ENCODE measurements around the gene SLC24A3. TPM values are rescaled to one million over a fixed set of nuclear protein-coding genes. Genes with fewer than 3 reads are reported as not detected.

Gene SLC24A3
- total RNA-seq, 1 donor from 2014 or later, result 0.21 TPM

DNA sequence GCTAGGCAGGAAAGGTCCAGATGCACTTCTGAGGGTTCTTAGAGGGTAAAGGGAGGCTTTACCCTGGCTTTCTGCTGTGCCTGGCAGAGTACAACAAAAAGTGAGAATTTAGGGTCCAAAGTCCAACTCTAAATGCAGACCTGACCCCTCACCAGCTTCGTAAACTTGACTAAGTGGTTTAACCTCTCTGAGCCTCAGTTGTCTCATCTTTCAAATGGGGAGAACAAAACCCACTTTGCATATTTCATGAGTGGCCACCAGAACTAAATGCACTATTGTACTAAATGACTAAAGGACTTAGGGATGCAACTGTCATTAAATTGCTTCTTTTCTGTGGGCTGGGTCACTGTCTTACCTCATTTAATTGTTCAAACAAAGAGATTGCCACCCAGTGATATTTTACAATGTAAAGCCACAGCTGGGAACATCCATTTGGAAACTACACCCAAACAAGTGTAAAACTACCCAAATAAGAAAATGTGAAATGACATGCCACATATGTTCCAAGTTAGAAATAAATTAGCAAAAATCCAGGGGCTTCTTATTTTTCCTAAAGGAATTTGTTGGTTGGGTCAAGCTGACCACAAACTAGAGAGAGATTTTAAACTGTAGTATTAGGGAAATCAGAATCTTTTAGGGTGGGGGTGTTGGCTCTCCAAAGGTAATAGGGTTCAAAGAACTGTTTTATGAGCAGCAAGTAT lies 497.3 kb downstream of the SLC24A3 start:
- Mint-ChIP-seq H3K27ac (no peak overlapping the region), H3K27me3 (ENCODE audit: insufficient read depth, low read depth) (peaks cover 4% of the 10 kb centered on the region), H3K4me1 (peaks cover 13% of the 10 kb centered on the region), H3K9me3 (no peaks in the 10 kb centered on the region), H3K36me3 (no peaks in the 10 kb centered on the region), H3K4me3 (no peak overlapping the region)
- no peak for DNase-seq (ENCODE audit: low spot score)
- Histone ChIP-seq H4K20me1 (ENCODE audit: low read depth) (no peaks in the 10 kb centered on the region), H2AFZ (replicated peaks) (no peak overlapping the region), H3K36me3 (no peaks in the 10 kb centered on the region), H3K9me3 (ENCODE audit: low read depth) (no peaks in the 10 kb centered on the region), H3K9ac (no peak overlapping the region), H3K27me3 (no peaks in the 10 kb centered on the region), H3K27ac (no peak overlapping the region), H3K4me1 (no peaks in the 10 kb centered on the region), H3K4me3 (no peak overlapping the region), H3F3A (ENCODE audit: low read depth) (no peaks in the 10 kb centered on the region), H3K79me2 (ENCODE audit: low read depth) (no peaks in the 10 kb centered on the region), H3K4me2 (no peak overlapping the region)
- TF ChIP-seq CTCF (IDR thresholded peaks at IDR 0.05) (no peak), EZH2 (IDR thresholded peaks at IDR 0.05) (no peak), EZH2phosphoT487 (IDR thresholded peaks at IDR 0.05) (no peak)

DNA sequence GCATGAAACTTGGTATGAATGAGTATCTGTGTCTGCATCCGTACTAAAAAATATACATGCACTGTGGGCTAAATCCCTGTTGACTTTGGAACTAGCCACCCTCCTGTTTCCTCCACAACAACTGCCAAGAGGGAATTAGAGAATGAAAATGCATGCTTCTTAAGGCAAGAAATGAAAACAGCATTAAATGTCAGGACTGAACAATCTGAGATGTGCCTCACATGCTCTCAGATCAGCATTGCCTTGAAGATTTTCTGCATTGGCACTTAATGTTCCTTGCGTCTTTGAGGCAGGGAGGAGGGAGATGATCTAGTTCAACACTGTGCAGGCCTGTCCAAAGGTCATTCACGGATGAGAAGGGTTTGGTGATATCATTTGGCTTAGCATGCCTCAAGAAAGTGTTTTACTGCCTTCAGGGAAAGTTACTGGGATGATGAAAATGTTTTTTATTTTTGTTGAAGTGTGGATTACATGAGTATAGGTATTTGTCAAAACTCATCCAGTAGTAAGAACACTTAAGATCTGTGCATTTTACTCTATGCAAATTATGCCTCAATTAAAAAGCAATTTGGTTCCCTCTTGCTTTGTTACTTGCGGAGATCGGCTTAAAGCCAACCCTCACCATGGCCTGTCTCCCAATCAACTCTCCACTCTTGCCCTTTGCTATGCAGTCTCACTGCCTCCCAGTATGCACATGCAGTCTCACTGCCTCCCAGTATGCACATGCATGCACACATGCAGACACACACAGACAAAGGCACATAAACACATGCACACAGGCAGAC lies 498.1 kb downstream of the SLC24A3 start:
- H3K9me3 Mint-ChIP-seq, result peaks cover 3% of the 10 kb centered on the region
- H3K27ac Mint-ChIP-seq, result no peak overlapping the region
- no peaks in the 10 kb centered on the region for H3K36me3 Mint-ChIP-seq

GRCh38 chr20:19711126-19711525 lies 498.7 kb downstream of the SLC24A3 start:
- no peak for DNase-seq (ENCODE audit: low spot score)
- no peak overlapping the region for H3K27ac Mint-ChIP-seq

More for the DNA sequence above, 498.1 kb downstream of the SLC24A3 start:
- H4K20me1 ChIP-seq (ENCODE audit: low read depth), result no peaks in the 10 kb centered on the region
- TF ChIP-seq EZH2phosphoT487 (IDR thresholded peaks at IDR 0.05) (no peak), CTCF (IDR thresholded peaks at IDR 0.05) (no peak), EZH2 (IDR thresholded peaks at IDR 0.05) (no peak)
- Mint-ChIP-seq H3K4me1 (peaks cover 18% of the 10 kb centered on the region), H3K4me3 (no peak overlapping the region), H3K27me3 (ENCODE audit: insufficient read depth, low read depth) (peaks cover 4% of the 10 kb centered on the region)
- DNase-seq (ENCODE audit: low spot score), result no peak
- H3K36me3 ChIP-seq, result no peaks in the 10 kb centered on the region
- H3K27ac ChIP-seq, result no peak overlapping the region
- H3F3A ChIP-seq (ENCODE audit: low read depth), result no peaks in the 10 kb centered on the region
- no peaks in the 10 kb centered on the region for H3K27me3 ChIP-seq
- no peak overlapping the region for H2AFZ ChIP-seq (replicated peaks)
- no peak overlapping the region for H3K9ac ChIP-seq
- H3K4me2 ChIP-seq, result no peak overlapping the region
- H3K4me3 ChIP-seq, result no peak overlapping the region
- no peaks in the 10 kb centered on the region for H3K4me1 ChIP-seq
- H3K79me2 ChIP-seq (ENCODE audit: low read depth), result no peaks in the 10 kb centered on the region
- no peaks in the 10 kb centered on the region for H3K9me3 ChIP-seq (ENCODE audit: low read depth)

More at GRCh38 chr20:19711126-19711525, 498.7 kb downstream of the SLC24A3 start:
- H3K9ac ChIP-seq, result no peak overlapping the region
- no peak overlapping the region for H3K4me3 ChIP-seq
- H3K36me3 ChIP-seq, result no peaks in the 10 kb centered on the region
- Mint-ChIP-seq H3K4me1 (peaks cover 18% of the 10 kb centered on the region), H3K27me3 (ENCODE audit: insufficient read depth, low read depth) (peaks cover 5% of the 10 kb centered on the region), H3K9me3 (peaks cover 5% of the 10 kb centered on the region), H3K36me3 (no peaks in the 10 kb centered on the region), H3K4me3 (no peak overlapping the region)
- TF ChIP-seq EZH2 (IDR thresholded peaks at IDR 0.05) (no peak), EZH2phosphoT487 (IDR thresholded peaks at IDR 0.05) (no peak), CTCF (IDR thresholded peaks at IDR 0.05) (no peak)
- no peak overlapping the region for H2AFZ ChIP-seq (replicated peaks)
- no peaks in the 10 kb centered on the region for H3K4me1 ChIP-seq
- H3K9me3 ChIP-seq (ENCODE audit: low read depth), result no peaks in the 10 kb centered on the region
- H3K27ac ChIP-seq, result no peak overlapping the region
- H4K20me1 ChIP-seq (ENCODE audit: low read depth), result no peaks in the 10 kb centered on the region
- H3F3A ChIP-seq (ENCODE audit: low read depth), result no peaks in the 10 kb centered on the region
- H3K4me2 ChIP-seq, result no peak overlapping the region
- H3K27me3 ChIP-seq, result no peaks in the 10 kb centered on the region
- H3K79me2 ChIP-seq (ENCODE audit: low read depth), result no peaks in the 10 kb centered on the region
